Right forelimb (tissue), 1 donor: ENCODE measurements around the gene ABHD15.
"Not testable (repeated sequence)": the region's sequence is repeated elsewhere in the genome, so short reads cannot be mapped to it uniquely, and the experiment has no call there.

Source experiments
- DNase-seq: peaks from one replicate; pipeline ENCODE4 v3.0.0-alpha.2; 2018

ABHD15 gene

DNA sequence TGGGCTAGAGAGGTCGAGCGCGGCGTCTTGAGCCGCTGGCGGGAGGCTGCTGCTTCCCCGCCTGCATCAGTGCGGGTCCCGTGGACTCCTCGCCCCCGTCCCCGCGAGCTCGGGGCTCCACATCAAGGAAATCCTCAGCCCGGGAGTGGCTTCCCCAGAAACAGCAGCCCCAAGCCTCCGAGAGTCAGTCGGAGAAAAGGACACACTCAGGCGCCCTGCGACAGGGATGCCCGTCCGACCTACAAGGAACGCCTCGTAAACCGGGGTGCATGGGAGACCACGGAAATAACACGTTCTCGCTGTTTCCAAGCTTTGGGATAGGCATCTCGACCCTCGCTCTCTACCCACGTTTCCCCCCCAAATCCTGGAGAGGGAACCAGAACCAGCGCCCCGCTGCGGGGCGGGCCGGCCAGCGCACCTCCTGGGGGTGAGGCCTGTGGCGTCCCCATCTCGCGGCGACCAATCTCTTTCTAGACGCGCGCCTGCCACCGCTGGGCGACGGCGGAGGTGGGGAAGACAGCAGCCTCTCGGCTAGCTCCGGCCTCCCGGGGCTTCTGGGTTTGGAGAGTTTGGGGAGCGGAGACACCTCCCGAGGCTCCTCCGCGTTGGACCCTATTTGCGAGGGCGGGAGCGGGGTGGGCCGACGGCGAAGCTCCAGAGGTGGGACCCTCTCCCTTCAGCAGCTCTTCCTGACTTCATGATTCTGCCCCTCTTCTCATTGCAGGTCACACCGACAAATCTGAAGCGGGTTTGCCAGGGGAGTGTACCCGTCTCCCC, 905 bp upstream of the ABHD15 start:
- DNase-seq: no peak

- no peak for DNase-seq
Observed at GRCh38 chr17:29567304-29567553, 392 bp upstream of the ABHD15 start.

DNA sequence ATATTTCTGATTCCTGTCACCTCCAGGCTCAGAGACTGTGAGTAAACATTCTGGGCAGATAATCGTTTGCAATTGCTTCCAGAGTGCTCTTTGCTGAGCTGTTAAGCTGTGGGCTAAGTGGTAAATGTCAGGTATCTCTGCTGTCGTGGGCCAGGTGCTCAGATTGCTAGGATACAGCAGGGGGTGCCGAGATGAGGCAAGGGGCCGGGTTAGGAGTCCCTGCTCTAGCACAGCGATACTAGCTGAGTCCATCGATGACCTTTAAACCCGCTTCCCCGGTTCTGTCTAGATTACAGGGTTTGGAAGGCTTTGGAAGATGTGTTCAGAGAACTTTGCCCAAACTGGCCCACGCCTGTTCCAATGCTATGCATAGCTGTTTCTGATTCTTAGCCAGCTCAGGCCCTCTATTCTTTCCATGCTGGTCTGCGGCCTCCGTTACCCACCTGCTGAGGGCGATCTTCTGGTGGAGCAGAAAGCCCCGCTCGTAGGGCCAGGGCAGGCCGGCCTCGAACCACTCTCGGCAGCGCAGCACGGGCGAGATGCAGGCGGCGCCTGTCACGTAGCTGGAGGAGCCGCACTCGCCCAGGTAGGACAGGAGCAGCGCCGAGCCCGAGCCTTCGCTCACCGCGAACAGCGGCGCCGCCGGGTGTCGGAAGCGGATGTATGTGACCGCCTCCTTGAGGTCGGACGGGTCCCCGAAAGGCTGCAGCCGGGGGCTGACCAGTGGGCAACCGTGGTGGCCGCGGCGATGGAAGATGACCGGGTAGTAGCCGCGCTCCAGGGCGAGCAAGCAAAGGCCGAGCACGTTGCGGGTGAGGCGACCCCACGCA, 979 bp downstream of the ABHD15 start:
- no peak for DNase-seq

GRCh38 chr17:29563816-29564215, 3.0 kb downstream of the ABHD15 start:
- DNase-seq: no peak

DNA sequence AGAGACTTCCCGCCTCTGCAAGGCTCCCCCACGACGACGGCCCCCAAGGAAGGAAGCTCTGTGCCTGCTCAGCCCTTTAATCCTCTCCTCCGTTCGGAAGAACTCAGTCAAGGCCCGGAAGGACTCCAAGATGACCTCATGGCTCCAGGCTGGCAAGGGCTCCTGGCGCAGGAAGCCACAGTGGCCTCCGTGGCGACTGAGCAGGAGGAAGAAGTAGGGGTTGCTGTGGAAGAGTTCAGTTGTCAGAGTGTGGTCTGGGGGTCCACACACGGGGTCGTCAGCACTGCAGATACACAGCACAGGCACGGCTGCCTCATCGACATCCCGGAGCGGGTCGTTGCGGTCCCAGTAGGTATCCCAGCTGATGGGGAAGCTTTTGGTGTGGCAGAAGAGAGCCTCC, 4.2 kb downstream of the ABHD15 start:
- DNase-seq: no peak

DNA sequence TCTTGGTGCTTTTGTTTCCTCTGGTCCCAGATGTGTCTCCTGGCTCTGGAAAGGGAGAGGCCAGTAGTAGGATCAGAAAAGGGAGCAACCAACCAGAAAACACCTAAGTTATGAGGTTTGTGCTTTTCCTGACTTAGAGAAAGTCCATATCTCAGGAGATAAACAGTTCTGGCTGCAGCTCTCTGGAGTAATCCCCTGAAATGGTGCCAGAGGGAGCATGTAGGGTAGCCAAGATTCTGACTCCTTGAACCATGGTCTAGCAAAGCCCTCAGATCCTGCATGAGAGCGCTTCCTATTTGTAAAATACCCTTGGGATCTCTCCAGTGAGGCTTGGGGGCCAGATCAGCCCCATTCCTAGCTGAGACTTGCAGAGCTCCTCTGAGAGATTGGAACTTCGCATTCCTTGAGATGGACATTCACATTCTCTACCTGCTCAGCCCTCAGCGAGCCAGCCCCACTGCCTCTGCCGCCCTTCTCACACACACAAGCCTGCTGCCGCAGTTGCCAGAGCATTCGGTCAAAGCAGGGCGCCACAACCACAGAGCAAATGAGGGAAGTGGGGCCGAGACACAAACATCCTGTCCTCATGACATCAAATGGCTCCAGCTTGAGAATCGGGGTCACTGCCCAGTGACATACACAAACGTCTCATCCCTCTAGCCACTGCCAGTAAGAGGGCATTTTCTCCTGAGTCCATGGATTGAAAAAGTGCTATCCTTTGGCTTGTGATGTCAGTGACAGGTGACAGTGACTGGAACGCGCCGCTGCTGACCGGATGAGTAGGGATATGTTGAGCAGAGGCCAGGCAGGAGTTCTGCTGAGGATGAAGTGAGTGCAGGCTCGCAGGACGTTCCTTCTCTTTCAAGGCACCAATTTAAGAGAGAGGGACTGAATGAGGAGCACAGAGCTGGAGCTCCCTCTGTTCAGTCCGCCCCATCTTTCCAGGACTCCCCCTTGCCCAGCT, 5.0 kb downstream of the ABHD15 start:
- DNase-seq: no peak

- DNase-seq: no peak
Observed at GRCh38 chr17:29560316-29560715, 6.5 kb downstream of the ABHD15 start.

DNA sequence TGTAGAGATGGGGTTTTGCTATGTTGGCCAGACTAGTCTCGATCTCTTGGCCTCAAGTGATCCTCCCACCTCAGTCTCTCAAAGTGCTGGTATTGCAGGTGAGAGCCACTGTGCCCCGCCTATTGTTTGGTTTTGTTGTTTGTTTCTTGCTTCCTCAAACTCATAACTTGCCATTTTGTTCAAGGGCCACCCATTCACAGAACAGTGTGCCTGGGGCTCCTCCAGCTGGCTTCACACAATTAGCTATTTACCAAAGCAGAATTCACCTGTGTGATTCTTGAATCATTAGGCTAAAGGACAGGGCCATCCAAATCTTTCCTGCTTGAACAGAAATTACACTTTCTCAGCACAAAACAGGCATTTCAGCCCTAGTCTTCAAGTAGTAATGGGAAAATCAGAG, 7.2 kb downstream of the ABHD15 start:
- no peak for DNase-seq

DNA sequence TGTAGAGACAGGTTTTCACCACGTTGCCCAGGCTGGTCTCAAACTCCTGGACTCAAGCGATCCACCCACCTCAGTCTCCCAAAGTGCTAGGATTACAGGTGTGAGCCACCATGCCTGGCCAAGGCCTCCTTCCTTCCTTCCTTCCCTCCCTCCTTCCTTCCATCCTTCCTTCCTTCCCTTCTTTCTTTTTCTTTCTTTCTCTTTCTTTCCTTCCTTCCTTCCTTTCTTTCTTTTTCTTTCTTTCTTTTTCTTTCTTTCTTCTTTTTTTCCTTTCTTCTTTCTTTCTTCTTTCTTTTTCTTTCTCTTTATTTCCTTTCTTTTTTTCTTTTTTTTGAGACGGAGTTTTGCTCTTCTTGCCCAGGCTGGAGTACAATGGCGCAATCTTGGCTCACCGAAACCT, 8.7 kb downstream of the ABHD15 start:
- DNase-seq: not testable (repeated sequence)

GRCh38 chr17:29557739-29558116, 9.1 kb downstream of the ABHD15 start:
- DNase-seq: no peak

GRCh38 chr17:29557085-29557738, 9.6 kb downstream of the ABHD15 start:
- DNase-seq: no peak

- no peak for DNase-seq
Observed at GRCh38 chr17:29555840-29556239, 11.0 kb downstream of the ABHD15 start.

DNA sequence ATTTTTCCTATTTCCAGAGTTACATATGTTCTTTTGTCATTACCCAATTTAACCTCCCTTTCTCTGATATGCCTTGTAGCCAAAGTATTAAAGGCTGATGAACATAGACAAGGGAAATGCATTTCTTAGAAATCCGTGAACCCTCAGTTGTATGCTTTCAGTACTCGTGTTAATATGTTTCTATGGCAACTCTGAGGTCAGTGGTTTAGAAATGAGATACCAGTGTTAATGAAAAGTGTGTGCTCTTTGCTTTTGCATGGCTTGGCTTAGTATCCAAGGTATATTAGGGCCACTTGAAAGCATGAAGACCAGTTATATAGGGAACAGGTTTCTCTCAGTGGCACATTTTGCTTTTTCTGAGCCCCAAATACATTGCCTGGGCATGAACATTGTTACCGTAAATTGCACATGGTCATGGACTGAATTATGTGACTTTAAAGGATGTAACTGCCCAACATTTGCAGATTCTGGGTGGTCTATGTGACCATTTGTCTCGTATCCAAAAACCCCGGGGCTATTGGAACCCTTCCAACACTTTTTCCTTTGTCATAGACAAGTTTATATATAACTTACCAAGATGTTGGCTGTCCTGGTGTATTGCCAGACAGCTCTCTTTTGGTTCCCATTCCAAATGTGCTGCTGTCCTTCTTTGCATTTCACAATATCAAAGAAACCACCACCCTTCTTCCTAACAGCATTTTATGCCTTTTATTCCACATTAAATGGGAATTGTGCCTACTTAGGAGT, 17.5 kb downstream of the ABHD15 start:
- DNase-seq: no peak

DNA sequence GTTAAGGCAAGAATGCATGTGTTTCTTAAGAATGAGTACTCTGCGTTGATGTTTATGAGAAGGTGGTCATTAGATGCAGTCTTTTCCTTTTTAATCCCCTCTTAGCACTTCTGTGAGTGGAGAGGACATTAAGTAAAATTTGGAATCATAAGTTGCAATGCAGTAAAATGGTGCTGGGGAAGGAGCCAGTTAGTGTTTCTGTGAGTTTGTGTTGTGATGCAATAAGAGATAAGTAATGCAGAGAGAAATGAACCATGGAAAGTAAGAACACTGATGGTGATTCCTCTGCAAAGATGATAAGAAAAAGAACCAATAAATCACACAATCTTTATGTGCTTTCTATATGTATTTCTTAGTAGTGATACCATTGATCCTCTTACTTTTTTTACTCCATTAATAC, 20.0 kb downstream of the ABHD15 start:
- no peak for DNase-seq

DNA sequence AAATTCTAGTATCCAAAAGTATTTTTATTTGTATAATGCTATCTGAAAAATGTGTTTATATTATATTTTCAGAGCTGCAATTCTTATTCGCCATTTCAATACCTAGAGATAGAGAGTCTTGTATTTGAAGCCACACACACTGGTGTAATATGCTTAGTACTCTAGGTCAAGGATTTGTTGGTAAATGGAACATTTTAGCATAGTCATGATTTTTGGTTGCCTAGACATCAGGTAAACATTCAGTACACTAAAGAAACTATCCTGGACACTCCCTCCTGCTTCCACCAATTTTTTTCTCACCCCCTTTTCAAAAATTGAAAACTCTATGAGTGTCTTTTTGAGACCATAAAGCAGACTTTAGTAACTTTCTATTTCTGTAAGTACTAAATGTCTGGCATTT, 20.8 kb downstream of the ABHD15 start:
- DNase-seq: no peak

DNA sequence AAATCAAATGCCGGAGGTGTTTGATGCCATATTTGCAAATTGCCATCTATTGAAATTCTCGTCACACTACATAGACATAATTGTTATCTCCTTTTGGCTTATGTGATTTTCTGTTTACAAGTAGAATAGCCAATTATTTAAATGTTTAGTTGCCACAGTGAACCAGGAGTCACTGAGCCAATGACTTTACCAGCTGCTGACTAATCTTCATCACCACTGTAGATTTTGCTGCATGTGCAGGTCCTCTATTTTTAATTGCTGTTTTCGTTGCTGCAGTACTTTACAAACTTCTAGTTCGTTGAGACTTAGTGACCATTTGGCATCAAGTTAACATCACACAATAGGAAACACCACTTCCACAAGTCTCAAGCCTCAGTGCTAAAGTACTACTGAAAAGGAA, 22.8 kb downstream of the ABHD15 start:
- no peak for DNase-seq

DNA sequence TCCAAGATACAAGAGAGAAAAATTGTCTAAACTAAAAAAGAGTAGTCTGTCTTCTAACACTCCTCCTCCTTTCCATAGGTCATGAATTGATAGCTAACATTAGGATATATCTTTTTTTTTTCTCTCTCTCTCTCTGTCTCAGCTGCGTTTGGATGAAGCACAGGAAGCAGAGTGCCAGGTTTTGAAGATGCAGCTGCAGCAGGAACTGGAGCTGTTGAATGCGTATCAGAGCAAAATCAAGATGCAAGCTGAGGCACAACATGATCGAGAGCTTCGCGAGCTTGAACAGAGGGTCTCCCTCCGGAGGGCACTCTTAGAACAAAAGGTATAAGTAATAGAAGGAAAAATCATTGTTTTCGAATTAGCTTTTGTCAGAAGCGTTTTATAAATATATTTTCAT, 32.9 kb downstream of the ABHD15 start:
- no peak for DNase-seq

DNA sequence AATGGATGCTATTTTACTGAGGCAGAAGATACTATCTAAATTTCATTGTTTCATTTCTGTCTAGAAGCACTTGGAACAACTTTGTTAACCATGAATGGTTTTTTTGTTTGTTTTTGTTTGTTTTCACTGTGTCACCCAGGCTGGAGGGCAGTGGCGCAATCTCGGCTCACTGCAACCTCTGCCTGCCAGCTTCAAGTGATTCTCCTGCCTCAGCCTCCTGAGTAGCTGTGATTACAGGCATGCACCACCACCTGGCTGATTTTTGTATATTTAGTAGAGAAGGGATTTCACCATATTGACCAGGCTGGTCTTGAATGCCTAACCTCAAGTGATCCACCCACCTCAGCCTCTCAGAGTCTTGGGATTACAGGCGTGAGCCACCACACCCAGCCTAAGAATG, 40.5 kb downstream of the ABHD15 start:
- DNase-seq: no peak

DNA sequence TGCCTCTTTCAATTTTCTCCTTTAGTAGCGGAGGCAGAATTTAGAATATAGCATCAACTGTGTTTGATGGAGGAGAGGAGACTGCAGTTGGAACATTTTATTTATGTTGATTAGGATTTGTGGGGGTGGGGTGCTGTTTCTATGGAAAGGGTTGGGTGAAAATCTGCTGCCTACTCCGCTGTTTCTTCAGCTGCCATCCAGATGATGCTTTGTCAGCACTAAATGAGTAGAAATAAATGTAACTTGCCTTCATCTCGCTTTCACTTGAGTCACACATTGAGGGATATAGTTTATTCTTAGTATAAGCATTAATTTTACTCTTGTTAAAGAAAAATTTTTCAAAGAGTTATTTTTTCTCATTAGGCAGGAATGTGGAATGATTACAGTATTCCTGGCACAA, 42.1 kb downstream of the ABHD15 start:
- DNase-seq: no peak

DNA sequence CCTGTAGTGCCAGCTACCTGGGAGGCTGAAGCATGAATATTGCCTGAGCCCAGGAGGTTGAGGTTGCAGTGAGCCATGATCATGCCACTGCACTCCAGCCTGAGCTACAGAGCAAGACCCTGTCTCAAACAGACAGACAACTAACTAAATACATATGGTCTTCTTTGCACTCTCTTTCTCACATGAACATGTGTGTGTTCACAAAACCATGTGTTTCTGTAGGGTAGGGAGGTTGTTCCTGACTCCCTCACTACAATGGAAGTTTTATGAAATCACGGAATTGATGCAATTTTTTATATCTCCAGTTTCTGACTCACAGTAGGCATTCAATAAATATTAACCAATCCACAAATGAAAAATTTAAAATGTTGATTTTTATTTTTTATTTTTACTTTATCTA, 48.5 kb downstream of the ABHD15 start:
- DNase-seq: no peak

DNA sequence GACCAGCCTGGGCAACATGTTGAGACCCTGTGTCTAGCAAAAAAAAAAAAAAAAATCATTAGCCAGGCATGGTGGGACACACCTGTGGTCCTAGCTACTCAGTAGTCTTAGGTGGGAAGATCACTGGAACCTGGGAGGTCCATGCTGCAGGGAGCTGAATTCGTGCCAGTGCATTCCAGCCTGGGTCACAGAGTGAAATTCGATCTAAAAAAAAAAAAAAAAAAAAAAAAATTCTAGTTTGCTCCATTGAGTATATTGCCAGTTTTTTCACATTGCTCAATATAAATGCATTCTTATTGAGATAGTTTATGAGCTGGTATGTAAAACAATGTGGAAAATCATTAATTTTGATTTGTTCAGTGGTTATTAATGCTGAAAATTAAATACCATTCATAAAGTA, 52.0 kb downstream of the ABHD15 start:
- no peak for DNase-seq

DNA sequence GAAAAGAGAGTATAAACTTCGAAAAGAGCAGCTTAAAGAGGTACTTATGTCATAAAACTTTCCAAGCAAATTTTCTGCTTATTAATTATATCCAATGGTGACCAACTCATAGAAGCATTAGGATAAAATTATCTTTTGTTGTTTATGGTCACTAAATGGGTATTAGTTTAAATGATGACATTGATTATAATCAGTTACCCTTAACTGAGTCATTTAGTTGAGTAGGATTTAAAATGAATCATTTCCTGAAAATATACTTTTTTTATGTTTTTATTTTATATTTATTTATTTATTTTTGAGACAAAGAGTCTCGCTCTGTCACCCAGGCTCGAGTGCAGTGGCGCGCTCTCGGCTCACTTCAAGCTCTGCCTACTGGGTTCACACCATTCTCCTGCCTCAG, 55.9 kb downstream of the ABHD15 start:
- no peak for DNase-seq
